ENCODE data around the gene GYPA.
"Not testable (repeated sequence)": the region's sequence is repeated elsewhere in the genome, so short reads cannot be mapped to it uniquely, and the experiment has no call there.

GYPA gene

DNA sequence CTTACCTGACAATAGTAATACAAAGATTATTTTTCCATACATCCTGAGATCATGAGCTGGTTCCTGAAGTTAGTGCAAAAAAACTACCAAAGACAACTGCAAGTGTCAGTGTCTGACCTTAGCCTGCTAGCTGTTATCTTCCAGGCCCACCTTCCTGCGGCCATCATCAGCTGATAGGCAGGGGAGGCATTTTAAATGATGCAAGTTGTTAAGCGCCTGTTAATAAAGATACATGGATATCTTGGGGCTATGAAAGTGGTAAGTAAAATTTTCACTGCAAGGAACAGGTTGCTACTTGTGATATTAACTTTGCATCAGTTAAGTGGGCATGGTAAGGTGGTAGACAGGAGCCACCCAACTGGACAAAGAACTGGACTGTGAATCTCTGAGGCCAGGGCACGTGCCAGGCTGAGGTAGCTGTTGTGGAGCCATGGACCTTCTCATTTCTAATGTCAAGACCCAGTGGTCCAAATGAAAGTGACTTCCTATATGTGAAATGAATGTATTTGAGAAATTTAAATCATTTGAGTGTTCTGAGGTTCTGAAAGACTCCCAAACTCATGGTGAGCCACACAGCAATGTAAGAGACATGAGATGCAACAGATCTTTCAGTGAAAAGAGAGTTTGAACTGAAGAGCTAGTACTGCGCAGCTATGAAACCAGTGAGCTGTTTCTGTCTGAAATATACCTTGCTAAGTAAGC is at the start of gene GYPA:
TSS of gene GYPA (minus strand) at position 125 of the 702 bp plus-strand sequence. CDS start at position 42, 83 bp downstream.
- DNase-seq: not testable (repeated sequence)

- no peak for DNase-seq
Measured at GRCh38 chr4:144190009-144190408, 49.5 kb upstream of the GYPA start.

DNA sequence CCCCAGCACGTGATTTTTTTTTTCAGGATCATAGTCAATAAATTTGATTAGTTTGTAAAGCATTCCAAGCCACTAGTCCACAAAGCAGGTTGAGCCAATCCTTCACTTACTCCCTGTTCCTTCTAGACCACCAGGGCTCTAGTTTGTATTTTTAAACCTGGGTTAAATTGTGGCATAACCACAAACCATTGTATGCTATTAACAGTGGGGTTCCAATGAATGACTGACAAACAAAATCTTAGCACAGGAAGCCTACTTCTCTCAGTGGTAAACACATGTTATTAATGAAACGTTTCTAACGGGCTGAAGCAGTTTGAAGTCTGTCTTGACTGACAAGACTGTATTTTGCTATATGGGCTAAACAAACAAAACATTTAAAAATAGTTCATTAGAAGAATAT is 48.6 kb upstream of the GYPA start:
- DNase-seq: no peak

DNA sequence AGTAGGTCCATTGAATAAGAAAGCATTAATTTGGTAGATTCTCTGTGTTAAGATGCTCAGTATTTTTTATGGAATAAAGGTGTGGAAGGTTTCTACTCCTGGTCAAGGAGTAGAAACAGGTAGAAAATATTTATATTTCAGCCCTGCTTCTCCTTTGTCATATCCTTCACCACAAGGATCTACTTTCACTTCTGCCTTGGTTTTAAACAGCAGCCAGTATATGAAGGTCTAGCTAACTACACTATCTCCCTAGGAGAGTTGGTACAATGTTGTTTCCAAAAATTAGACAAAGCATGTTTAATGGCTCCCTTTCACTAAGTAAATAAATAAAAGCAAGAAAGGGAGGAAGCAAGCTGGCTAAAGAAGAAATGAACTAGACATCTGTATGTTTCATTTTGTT is 44.6 kb upstream of the GYPA start:
- no peak for DNase-seq

DNA sequence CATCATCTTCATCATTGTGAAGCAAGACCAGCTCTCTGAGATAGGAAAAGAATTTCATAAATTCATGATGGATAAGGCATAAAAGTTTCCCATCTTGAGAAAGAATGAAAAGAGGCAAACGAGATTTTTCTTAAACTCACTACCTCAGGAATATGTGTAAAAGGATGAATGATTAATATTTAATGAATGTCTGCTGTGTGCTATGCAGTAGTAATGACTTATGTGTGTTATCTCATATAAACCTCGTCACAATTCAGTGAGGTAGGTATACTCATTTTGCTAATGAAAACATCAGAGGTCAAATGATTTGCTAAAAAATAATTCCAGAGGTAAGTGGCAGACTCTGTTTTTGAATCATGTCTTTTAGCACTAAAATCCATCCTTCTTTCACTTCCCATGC is 42.6 kb upstream of the GYPA start:
- DNase-seq: no peak

DNA sequence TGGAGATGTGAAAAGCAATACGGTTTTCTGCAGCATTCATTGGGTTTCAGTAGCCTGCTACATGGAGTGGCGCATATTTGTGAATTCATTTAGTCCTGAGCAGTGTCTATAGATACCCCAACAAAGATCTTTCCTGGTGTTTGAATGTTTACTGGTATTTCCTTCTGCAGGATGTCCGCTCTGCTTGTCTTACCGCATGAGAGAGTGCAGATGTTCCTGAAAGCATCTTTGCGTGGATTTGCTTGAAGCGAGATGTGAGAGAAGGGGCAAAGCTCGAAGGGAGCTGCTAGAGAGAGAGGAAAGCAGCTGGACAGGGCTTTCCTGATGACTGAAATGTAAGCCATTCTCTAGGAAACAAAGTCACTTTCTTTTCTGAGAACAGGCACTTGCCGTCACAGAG is 40.9 kb upstream of the GYPA start:
- no peak for DNase-seq

DNA sequence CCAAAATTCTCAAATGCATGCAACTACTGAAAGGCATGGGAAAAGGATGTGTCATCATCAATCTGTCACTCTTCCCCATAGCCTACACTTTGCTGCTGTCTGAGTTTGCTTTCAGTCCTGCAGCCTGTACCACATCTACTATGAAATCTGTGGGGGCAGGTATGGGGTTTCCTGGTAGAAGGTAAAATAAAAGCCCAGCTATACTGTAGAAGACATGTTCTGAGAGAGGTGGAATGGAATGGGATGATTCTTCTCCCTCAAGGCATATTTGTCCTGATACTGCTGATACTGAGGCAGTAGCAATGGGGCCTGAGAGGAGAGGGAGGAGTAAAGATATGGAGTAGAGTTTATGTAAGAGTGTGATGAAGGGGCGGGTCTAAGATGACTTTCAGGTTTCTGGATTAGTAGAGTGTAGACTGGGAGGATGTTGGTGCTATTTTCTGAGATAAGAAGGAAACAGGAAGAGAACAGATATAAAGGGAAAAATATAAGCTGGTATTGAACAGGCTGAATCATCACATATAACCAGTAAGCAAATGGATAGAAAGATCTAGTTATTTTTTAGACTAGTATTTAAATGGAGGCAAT is 38.7 kb upstream of the GYPA start:
- DNase-seq: no peak

DNA sequence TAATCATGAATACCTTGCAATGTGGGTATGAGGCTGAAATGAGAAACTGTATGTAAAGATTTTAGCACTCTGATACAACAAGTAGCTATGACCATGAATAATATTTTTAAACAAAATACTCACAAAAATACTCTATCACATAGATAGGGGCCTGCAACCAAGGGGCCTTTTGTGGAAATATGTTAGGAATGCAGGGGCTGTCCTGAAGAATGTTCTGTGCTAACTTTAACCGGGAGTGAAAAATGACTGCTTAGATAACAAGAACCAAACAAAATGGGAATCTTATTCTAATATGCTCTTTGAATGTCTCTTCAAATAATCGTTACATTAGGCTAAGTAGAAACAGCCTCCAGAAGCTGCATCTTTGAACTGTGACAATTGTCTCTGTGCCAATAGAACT is 37.9 kb upstream of the GYPA start:
- no peak for DNase-seq

DNA sequence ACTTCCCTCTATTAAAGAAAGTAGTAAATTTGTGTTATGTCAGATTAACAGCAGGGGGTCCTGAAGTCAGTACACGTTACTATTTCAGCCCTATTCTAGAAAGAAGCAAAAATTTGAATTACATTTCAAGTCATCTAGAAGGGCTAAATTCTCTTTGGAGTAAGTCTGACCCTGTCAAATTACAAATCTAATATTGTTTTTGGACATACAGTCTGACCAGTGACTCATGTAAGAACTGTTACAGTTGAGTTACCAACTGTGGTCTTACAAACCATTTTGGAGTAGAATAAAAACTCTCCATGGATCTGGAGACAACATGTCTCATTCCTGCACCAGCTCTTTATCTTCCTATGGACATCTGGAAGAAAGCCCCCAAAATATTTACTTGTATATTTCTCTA is 36.0 kb upstream of the GYPA start:
- no peak for DNase-seq

GRCh38 chr4:144174401-144175067 is 34.0 kb upstream of the GYPA start:
- DNase-seq: peak; percentile 57

- DNase-seq: no peak
Measured at GRCh38 chr4:144171697-144172096, 31.2 kb upstream of the GYPA start.

- DNase-seq: no peak
Measured at GRCh38 chr4:144169211-144169610, 28.7 kb upstream of the GYPA start.

- no peak for DNase-seq
Measured at GRCh38 chr4:144154044-144154443, 13.5 kb upstream of the GYPA start.

GRCh38 chr4:144142690-144143326 is 2.3 kb upstream of the GYPA start:
- DNase-seq: peak; percentile 38

DNA sequence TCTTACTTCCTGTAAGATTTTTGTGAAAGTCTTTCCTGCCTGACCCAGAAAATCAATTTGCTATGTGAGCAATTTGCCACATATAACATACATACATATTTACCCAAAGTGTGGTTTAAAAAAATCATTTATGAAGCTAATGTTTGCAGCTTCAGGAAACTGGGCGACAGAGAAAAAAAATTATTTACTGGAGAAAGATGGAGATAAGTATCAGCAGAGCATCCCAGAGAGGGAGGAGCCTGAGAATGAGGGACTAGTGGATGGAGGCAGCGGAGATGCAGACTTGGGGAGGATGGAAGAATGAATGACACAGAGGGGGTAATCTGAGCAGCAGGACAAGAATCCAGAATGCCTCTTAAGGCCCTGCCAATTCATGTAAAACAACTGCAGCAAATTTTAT is 975 bp upstream of the GYPA start:
- no peak for DNase-seq

DNA sequence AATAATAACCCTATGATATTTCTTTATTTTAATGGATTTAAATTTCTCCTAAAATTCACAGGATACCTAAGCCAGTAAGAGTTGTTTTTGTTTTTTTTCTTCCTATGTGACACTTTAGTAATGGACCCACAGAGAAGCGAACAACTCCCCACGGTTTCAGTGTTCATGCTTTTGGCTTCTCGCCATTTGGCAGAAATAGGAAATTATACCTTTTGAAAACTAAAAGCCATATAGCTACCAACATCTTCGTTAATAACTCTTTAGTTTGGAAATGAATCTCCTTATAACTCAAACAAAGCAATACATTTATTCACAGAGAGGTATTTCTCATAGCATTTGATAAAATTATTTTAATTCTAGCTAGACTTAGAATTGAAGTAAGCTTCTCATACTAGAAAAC is 527 bp downstream of the GYPA start:
- not testable (repeated sequence) for DNase-seq

GRCh38 chr4:144139547-144139946 is 971 bp downstream of the GYPA start:
- DNase-seq: not testable (repeated sequence)

DNA sequence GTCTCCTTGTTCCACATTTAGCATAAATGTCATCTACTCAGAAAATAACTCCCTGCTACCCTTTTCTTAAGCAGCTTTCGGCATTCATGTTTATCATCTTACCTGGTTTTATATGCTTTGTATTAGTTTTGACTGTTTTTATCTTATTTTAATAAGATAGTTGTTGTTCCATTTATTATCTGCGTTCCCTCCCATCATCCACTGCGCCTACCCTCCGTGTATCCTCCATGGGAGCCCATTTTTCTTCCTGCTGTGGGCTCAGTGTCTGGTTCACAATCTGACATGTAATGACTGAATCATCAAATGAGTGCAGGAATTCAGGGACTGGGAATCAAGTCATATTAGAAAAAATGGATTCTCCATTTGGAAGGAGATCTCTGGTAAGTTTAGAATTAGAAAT is 2.3 kb downstream of the GYPA start:
- DNase-seq: not testable (repeated sequence)

- not testable (repeated sequence) for DNase-seq
Measured at GRCh38 chr4:144137137-144137931, 3.2 kb downstream of the GYPA start.

- not testable (repeated sequence) for DNase-seq
Measured at GRCh38 chr4:144136189-144136588, 4.3 kb downstream of the GYPA start.

- DNase-seq: not testable (repeated sequence)
Measured at GRCh38 chr4:144130167-144130566, 10.4 kb downstream of the GYPA start.

- DNase-seq: not testable (repeated sequence)
Measured at GRCh38 chr4:144129336-144129875, 11.1 kb downstream of the GYPA start.
